HepG2 (cell line): ENCODE data around the gene MFGE8. TPM values are rescaled to one million over a fixed set of nuclear protein-coding genes. Genes with fewer than 3 reads are reported as not detected.

Experiments
- ATAC-seq: fragments of 200-7000 bp; cut with Tn5 transposase; 3 replicates; pipeline ENCODE4 v1.9.1; 2020; ENCODE audit warnings: mild to moderate bottlenecking, moderate library complexity
- BruUV-seq: library from RNA; stranded (reverse); fragments of 400-500 nt; replicated peaks from 2 replicates; lab custom pipeline; 2021; lab: Mats Ljungman, UMichigan
- CTCF ChIA-PET: fragments of 300-600 bp; formaldehyde crosslinking; extraction: SDS; loops from one replicate; lab custom pipeline; 2021; ENCODE audit warnings: low total read pairs, inconsistent platforms, low intra/inter-chr PET ratio; lab: Yijun Ruan, JAX
- POLR2A ChIA-PET: fragments of 350-600 bp; sonication (Branson Sonifier 250); formaldehyde crosslinking; loops from one replicate; lab custom pipeline; 2020; ENCODE audit warnings: antibody characterized with exemption, inconsistent platforms; lab: Yijun Ruan, JAX
- DNase-seq: peaks from one replicate; pipeline ENCODE4 v3.0.0-alpha.2; 2015; ENCODE audit warnings: low spot score
- FAIRE-seq: peaks from 3 replicates; lab custom pipeline; 2011; peaks lifted over from hg19 to GRCh38; lab: Jason Lieb, UNC
- H2AFZ ChIP-seq: one replicate; pipeline ENCODE4 v1.6.1; 2011; ENCODE audit warnings: low read length, inconsistent platforms
- H3K27ac ChIP-seq: fragments of 300-600 bp; 3 replicates; pipeline ENCODE4 v1.8.0; 2011; ENCODE audit warnings: mixed run types, mild to moderate bottlenecking, mixed read lengths, low read length, inconsistent platforms; ENCODE audit not compliant: insufficient read depth; ENCODE audit errors: extremely low read length
- H3K27me3 ChIP-seq, 2 experiments: fragments of 200-600 bp in 1 of 2; 2 replicates in 1 of 2; 3 replicates in 1 of 2; pipeline versions ENCODE4 v1.6.0 to v1.8.0; 2011; ENCODE audit warnings: low read length in 2 of 2, mild to moderate bottlenecking in 2 of 2, moderate library complexity in 2 of 2, inconsistent platforms in 1 of 2; ENCODE audit not compliant: insufficient read depth in 2 of 2, control insufficient read depth in 1 of 2
- H3K36me3 ChIP-seq, 2 experiments: fragments of 200-600 bp in 1 of 2; replicated peaks in 1 of 2; 2 replicates in 1 of 2; 3 replicates in 1 of 2; pipeline versions ENCODE4 v1.5.1 to v1.8.0; 2011; ENCODE audit warnings: low read length in 2 of 2, inconsistent platforms in 1 of 2; ENCODE audit not compliant: insufficient read depth in 2 of 2, control insufficient read depth in 1 of 2
- H3K4me1 ChIP-seq: 2 replicates; pipeline ENCODE4 v1.5.1; 2012; ENCODE audit warnings: low read length, inconsistent platforms; ENCODE audit not compliant: insufficient read depth
- H3K4me2 ChIP-seq: 2 replicates; pipeline ENCODE4 v1.6.0; 2011; ENCODE audit warnings: low read depth, low read length, inconsistent platforms
- H3K4me3 ChIP-seq, 3 experiments: fragments of 200-600 bp in 1 of 3; sonication (generic), shearing (Covaris generic) in 1 of 3; replicated peaks in 1 of 3; 2 replicates each; pipeline ENCODE4 v1.5.1; 2011 to 2016; ENCODE audit warnings: low read length in 3 of 3, inconsistent platforms in 2 of 3, low read depth in 2 of 3, mild to moderate bottlenecking in 2 of 3, control low read depth in 1 of 3, mixed read lengths in 1 of 3; ENCODE audit not compliant: insufficient read depth in 1 of 3
- H3K79me2 ChIP-seq: one replicate; pipeline ENCODE4 v1.6.1; 2011; ENCODE audit warnings: low read length, inconsistent platforms; ENCODE audit not compliant: insufficient read depth
- H3K9ac ChIP-seq: 2 replicates; pipeline ENCODE4 v1.6.0; 2011; ENCODE audit warnings: mild to moderate bottlenecking, low read depth, low read length, inconsistent platforms; ENCODE audit not compliant: insufficient read depth
- H3K9me3 ChIP-seq: 2 replicates; pipeline ENCODE4 v1.5.1; 2012; ENCODE audit warnings: mild to moderate bottlenecking, low read length
- H4K20me1 ChIP-seq: 2 replicates; pipeline ENCODE4 v1.6.0; 2011; ENCODE audit warnings: inconsistent platforms, mild to moderate bottlenecking, low read length, moderate library complexity; ENCODE audit not compliant: insufficient read depth
- ARNT ChIP-seq: fragments of 450-650 bp; IDR thresholded peaks from 2 replicates; pipeline ENCODE4 v1.6.1; 2017
- ATF7-NPFF ChIP-seq: sonication (generic); formaldehyde crosslinking; IDR thresholded peaks from 2 replicates; pipeline ENCODE4 v1.8.1; 2023; ENCODE audit warnings: mild to moderate bottlenecking, low read depth, missing genetic modification reagents, moderate library complexity
- ATRX ChIP-seq: sonication (generic); formaldehyde crosslinking; IDR thresholded peaks from 2 replicates; pipeline ENCODE4 v1.4.0; 2020; ENCODE audit warnings: missing genetic modification reagents, borderline replicate concordance
- DNMT3B ChIP-seq: conservative IDR thresholded peaks from 2 replicates; pipeline ENCODE4 v1.6.1; 2016; ENCODE audit warnings: missing biosample characterization, control low read depth
- FOXP1 ChIP-seq, 2 experiments: fragments of 450-650 bp in 1 of 2; IDR thresholded peaks; 2 replicates each; pipeline ENCODE4 v1.6.1; 2017 to 2018; ENCODE audit warnings: antibody characterized with exemption in 1 of 2
- FOXP4 ChIP-seq: sonication (generic); formaldehyde crosslinking; IDR thresholded peaks from 2 replicates; pipeline ENCODE4 v1.4.0; 2020; ENCODE audit warnings: missing genetic modification reagents
- HNRNPH1 ChIP-seq: fragments of 200-400 bp; formaldehyde crosslinking; optimal IDR thresholded peaks from 2 replicates; pipeline ENCODE3; 2017; ENCODE audit warnings: mild to moderate bottlenecking, low read depth, low read length
- PATZ1 ChIP-seq: sonication (generic); formaldehyde crosslinking; IDR thresholded peaks from 2 replicates; pipeline ENCODE4 v1.4.0; 2020; ENCODE audit warnings: missing genetic modification reagents
- PAXIP1 ChIP-seq: sonication (generic); formaldehyde crosslinking; conservative IDR thresholded peaks from 2 replicates; pipeline ENCODE4 v1.4.0; 2020; ENCODE audit warnings: mild to moderate bottlenecking, missing genetic modification reagents, moderate library complexity
- SOX6 ChIP-seq, 2 experiments: fragments of 450-650 bp in 1 of 2; sonication (generic) in 1 of 2; formaldehyde crosslinking in 1 of 2; IDR thresholded peaks; 2 replicates each; pipeline versions ENCODE4 v1.4.0 to v1.6.1; 2017 to 2020; ENCODE audit warnings: antibody characterized with exemption in 1 of 2, mild to moderate bottlenecking in 1 of 2, missing genetic modification reagents in 1 of 2
- ZNF275 ChIP-seq: sonication (generic); formaldehyde crosslinking; IDR thresholded peaks from 2 replicates; pipeline ENCODE4 v1.8.0; 2022; ENCODE audit warnings: missing genetic modification reagents, mild to moderate bottlenecking, inconsistent platforms, borderline replicate concordance
- ZNF572 ChIP-seq: sonication (generic); formaldehyde crosslinking; IDR thresholded peaks from 2 replicates; pipeline ENCODE4 v1.5.1; 2020; ENCODE audit warnings: mild to moderate bottlenecking, missing genetic modification reagents
- ZNF792 ChIP-seq: IDR thresholded peaks from 2 replicates; pipeline ENCODE4 v1.6.1; 2016
- WGBS: methylation state at CpG from one replicate; pipeline ENCODE4 v1.1.6; 2017; ENCODE audit warnings: low lambda C conversion rate; 5-methylcytosine and 5-hydroxymethylcytosine counted together
- in situ Hi-C: cut with HindIII; loops from 2 replicates; pipeline ENCODE4 v1.10.0; 2017; ENCODE audit warnings: low pct_unique_long_range_greater_than_20kb; ENCODE audit not compliant: extremely low pct_ligation_motif_present
- intact Hi-C: fragments of 100-400 bp; cut with micrococcal nuclease; formaldehyde crosslinking; loops from one replicate; pipeline ENCODE4 v1.10.0; 2022; ENCODE audit not compliant: unreplicated experiment
- polyA plus RNA-seq, 8 experiments: library from polyadenylated mRNA; depleted of rRNA in 3 of 8; stranded (reverse) in 7 of 8; unstranded in 1 of 8; fragments of >200 nt; fragmentation: Illumina TruSeq in 4 of 8; extraction: Trizol in 4 of 8; gene quantifications; 2 replicates each; pipeline versions ENCODE4 v1.2.1 to v1.2.3, GENCODE V29; 2011 to 2016; ENCODE audit warnings: low read depth in 4 of 8, missing spikeins in 1 of 8, mixed read lengths in 1 of 8; ENCODE audit not compliant: insufficient read depth in 1 of 8
- total RNA-seq, 5 experiments: library from RNA; depleted of rRNA; stranded (reverse); fragments of >200 nt; fragmentation: Illumina TruSeq; extraction: Trizol; gene quantifications; 2 replicates each; pipeline ENCODE4 v1.2.3, GENCODE V29; 2016; ENCODE audit warnings: low read depth in 1 of 5

The MFGE8 gene
- total and polyA plus RNA-seq, 2 of the 13 experiments (the other 11 are each of a cell fraction or from before 2014, with no cell fraction given), result 3.4 to 22.1 TPM

- TF ChIP-seq ZNF275, result no peak
- TF ChIP-seq DNMT3B (CRISPR knock-in tag), result no peak
- TF ChIP-seq ARNT, result no peak
- no peak for TF ChIP-seq ZNF572 (CRISPR knock-in tag)
- no peak for TF ChIP-seq HNRNPH1
- no peak for TF ChIP-seq ATF7-NPFF (CRISPR knock-in tag)
- TF ChIP-seq, all 625 proteins: peak for 0
These were observed 19.7 kb upstream of the MFGE8 start (continued) for GRCh38 chr15:88932875-88933330.

- H3K9ac ChIP-seq, result no peak overlapping the region
- CTCF ChIA-PET, result no interaction called here
- peak overlapping the region; percentile 37 for H3K4me2 ChIP-seq
- H3K27ac ChIP-seq, result no peak overlapping the region
- no peak overlapping the region for H2AFZ ChIP-seq
- BruUV-seq, result no TSS peak
- peak; percentile 81 for DNase-seq
- H3K36me3 ChIP-seq, result no peaks in the 10 kb centered on the region
- peak; percentile 79 for ATAC-seq
- POLR2A ChIA-PET, result no interaction called here
- peak; percentile 69 for FAIRE-seq
- in situ Hi-C loops (no loop called here), intact Hi-C loops (no loop called here)
- 0% methylated on average over 3 of the region's 4 CpGs for WGBS
- H3K79me2 ChIP-seq, result no peaks in the 10 kb centered on the region
- no peak overlapping the region for H3K4me3 ChIP-seq
- H3K27me3 ChIP-seq, result no peaks in the 10 kb centered on the region
- H3K9me3 ChIP-seq, result no peaks in the 10 kb centered on the region
- no peaks in the 10 kb centered on the region for H4K20me1 ChIP-seq
- H3K4me1 ChIP-seq, result peaks cover 26% of the 10 kb centered on the region
- TF ChIP-seq FOXP4 (CRISPR knock-in tag), result peak; percentile 62
- TF ChIP-seq PATZ1, result peak; percentile 22; the same call in 1 of the 2 replicates
- TF ChIP-seq PAXIP1, result 0 out of 2 replicates have a peak, but pooled peaks have one; percentile 19
- no peak for TF ChIP-seq ATRX
- no peak for TF ChIP-seq FOXP1 (IDR thresholded peaks at IDR 0.05)
- TF ChIP-seq FOXP1 (CRISPR knock-in tag; IDR thresholded peaks at IDR 0.05), result peak; percentile 15; the same call in 1 of the 2 replicates
- peak; percentile 97 for TF ChIP-seq ZNF792 (CRISPR knock-in tag)
- TF ChIP-seq SOX6 (IDR thresholded peaks at IDR 0.05), result no peak
- peak; percentile 49 for TF ChIP-seq SOX6 (CRISPR knock-in tag; IDR thresholded peaks at IDR 0.05)
- no peak for TF ChIP-seq HNRNPH1
These were observed 19.2 kb upstream of the MFGE8 start for GRCh38 chr15:88932271-88932874.
